Cardiac fibroblast (primary cell): Measurements from ENCODE around the gene PIK3R5.
"Not testable (repeated sequence)": the region's sequence is repeated elsewhere in the genome, so short reads cannot be mapped to it uniquely, and the experiment has no call there.

Experiments
- DNase-seq, 2 donors: peaks; one replicate each; pipeline versions ENCODE4 v3.0.0 to v3.0.0-alpha.2; 2010; ENCODE audit warnings: low read depth in 2 of 2
- H3K4me3 ChIP-seq, 2 donors: replicated peaks in 1 of 2; 1 replicate in 1 of 2; 2 replicates in 1 of 2; pipeline ENCODE4 v1.5.1; 2011; ENCODE audit warnings: low read depth in 2 of 2, low read length in 2 of 2, mild to moderate bottlenecking in 2 of 2, moderate library complexity in 1 of 2
- TF ChIP-seq, protein P1 (sequence below): IDR thresholded peaks from one replicate; pipeline ENCODE4 v1.5.1; 2011; ENCODE audit warnings: low read depth, mild to moderate bottlenecking, low read length, inconsistent platforms

PIK3R5 gene

DNA sequence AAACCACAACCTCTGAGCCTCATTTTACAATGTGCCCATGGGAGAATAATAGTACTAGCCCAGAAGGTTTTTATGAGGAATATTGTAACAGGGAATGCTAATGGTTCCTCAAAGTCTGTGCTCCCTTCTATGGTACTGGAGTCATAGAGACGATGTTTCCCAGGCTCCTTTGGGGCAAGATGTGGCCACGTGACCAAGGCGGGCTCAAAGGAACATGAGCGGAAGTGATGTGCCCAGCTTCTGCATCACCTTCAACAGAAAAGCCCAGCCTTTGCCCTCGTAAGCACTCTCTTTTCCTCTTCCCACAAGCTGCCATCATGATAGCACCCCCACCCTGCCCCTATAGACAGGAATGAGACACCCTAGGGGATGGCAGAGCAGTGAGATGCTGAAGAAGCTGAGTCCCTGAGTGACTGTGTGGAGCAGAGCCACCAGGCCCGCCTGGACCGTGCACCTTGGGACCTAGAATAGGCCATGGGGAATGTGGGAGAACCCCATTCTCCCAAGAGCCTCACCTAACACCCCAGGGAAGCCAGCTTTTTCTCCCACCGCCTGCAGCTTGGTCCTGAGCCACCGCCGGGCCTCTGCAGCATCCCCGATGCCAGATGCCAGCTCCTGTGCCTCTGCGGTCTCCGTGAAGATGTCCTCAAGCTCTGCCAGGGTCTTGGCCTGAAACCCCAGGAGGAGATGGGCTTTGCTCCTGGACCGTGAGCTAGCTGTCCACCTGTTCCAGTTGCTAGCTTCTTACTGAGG is 75.9 kb downstream of the PIK3R5 start:
- H3K4me3 ChIP-seq = no peak overlapping the region
- no peak for DNase-seq
- TF ChIP-seq, protein P1, sequence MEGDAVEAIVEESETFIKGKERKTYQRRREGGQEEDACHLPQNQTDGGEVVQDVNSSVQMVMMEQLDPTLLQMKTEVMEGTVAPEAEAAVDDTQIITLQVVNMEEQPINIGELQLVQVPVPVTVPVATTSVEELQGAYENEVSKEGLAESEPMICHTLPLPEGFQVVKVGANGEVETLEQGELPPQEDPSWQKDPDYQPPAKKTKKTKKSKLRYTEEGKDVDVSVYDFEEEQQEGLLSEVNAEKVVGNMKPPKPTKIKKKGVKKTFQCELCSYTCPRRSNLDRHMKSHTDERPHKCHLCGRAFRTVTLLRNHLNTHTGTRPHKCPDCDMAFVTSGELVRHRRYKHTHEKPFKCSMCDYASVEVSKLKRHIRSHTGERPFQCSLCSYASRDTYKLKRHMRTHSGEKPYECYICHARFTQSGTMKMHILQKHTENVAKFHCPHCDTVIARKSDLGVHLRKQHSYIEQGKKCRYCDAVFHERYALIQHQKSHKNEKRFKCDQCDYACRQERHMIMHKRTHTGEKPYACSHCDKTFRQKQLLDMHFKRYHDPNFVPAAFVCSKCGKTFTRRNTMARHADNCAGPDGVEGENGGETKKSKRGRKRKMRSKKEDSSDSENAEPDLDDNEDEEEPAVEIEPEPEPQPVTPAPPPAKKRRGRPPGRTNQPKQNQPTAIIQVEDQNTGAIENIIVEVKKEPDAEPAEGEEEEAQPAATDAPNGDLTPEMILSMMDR = no peak

DNA sequence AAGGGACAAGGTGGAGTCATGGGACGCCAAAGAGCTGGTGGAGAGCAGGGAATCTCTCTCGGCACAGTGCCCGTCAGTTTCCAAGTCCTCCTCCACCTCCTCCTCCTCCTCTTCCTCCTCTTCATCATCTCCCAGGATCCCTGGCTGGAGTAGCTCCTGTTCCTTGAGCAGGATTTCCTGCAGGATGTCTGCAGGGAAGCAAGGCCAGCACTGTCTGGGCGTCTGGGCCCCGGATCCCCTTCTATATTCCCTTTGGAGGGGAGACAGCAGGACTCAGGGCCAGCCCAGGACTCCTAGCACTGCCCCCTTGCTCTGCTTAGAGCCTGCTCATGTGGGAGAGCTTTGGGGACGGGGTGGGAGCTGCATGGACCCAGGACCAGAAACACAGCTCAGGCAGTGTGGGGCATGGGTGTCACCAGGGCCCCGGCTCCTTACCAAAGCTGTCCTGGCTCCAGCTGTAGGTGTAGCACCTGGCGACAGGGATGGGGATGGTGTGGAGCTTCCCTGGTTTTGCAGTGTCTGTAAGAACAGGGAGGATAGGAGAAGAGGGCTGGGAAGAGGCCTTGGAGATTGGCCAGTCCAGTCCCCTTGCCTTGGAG is 76.7 kb downstream of the PIK3R5 start:
- TF ChIP-seq, protein P1 = no peak
- no peak for DNase-seq
- no peak overlapping the region for H3K4me3 ChIP-seq

DNA sequence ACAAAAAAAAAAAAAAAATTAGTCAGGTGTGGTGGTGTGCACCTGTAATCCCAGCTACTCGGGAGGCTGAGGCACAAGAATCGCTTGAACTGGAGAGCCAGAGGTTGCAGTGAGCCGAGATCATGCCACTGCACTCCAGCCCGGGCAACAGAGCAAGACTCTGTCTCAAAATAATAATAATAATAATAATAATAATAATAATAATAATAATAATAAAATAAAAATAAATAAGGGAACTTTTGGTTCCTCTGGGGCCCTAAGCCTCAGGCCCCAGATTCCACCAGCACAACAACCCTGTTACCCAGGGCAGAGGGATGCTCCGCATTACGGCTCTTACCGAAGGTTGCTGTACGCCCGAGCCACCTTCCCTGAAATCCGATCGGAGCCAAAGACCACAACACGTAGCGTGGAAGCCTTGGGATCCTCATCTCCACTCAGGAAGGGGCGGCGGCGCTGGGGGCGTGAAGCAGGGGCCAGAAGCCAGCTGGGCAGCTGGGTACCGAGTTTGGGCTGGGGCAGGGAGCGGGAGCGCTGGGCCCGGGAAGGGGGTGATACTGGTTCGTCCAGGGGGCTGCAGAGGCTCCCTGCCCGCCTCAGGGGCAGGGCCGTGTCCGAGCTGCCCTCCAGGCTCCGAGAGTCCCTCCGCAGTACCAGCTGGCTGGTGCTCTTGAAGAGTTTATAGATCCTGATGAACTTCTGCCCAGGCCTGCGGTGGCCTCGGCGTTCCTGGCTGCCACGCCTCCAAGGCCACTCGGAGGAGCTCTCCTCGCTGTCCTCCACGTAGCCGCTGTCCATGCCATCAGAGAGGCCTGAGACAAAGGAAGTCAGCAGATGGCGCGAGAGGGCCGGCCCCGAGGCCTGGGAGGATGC is 77.4 kb downstream of the PIK3R5 start:
- TF ChIP-seq, protein P1 = peak; percentile 43
- no peak overlapping the region for H3K4me3 ChIP-seq
- DNase-seq = peak; percentile 24 to 54

DNA sequence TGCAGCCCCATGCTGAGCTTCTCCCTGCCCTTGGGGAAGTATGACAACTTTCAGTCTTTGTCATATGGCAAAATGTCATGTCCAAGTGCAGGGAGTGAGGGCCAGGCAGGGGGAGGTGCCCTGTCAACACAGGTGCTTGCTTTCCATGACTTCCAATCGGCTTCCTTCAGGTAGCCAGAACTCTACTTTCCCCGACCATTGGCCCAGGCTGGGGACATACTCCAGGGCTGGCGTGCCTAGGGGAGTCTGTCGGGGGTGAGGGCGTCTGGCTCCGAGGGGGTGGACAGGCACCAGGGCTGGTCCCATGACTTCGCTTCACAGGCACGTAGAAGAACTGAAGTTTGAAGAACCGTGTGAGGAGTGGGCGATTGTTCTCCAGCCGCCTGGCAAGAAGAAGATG is 78.2 kb downstream of the PIK3R5 start:
- H3K4me3 ChIP-seq = no peak overlapping the region
- TF ChIP-seq, protein P1 = no peak
- DNase-seq = no peak

DNA sequence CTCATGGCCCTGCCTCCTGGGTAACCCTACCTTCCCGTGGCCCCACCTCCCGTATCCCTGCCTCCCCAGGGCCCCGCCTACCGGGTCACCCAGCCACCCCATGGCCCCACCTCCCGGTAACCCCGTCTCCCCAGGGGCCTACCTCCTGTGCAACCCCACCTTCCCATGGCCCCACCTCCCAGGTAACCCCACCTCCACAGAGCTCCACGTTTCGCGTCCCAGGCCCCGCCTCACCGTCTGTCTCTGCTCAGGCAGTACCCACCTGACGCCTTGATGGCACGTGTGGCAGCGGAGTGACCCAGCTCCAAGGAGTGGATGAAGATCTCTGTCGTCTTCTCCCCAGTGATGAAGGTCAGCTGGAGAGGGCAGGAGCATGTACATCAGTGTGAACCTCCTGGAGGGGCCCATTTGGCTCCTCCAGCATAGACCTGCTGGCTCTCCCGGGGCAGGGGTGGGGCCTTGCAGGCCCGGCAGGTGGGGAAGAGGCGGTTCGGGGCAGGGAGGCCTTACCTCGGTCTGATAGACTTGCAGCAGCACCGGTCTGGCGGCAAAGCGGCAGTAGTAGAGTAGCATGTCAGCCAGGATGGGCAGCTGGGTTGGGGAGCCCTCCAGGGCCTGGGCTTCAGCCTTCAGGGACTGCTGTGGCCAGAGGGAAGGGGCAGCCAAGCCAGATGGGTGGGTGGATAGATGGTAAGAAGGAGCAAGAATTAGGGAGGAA is 79.4 kb downstream of the PIK3R5 start:
- no peak for DNase-seq
- TF ChIP-seq, protein P1 = no peak
- no peak overlapping the region for H3K4me3 ChIP-seq

DNA sequence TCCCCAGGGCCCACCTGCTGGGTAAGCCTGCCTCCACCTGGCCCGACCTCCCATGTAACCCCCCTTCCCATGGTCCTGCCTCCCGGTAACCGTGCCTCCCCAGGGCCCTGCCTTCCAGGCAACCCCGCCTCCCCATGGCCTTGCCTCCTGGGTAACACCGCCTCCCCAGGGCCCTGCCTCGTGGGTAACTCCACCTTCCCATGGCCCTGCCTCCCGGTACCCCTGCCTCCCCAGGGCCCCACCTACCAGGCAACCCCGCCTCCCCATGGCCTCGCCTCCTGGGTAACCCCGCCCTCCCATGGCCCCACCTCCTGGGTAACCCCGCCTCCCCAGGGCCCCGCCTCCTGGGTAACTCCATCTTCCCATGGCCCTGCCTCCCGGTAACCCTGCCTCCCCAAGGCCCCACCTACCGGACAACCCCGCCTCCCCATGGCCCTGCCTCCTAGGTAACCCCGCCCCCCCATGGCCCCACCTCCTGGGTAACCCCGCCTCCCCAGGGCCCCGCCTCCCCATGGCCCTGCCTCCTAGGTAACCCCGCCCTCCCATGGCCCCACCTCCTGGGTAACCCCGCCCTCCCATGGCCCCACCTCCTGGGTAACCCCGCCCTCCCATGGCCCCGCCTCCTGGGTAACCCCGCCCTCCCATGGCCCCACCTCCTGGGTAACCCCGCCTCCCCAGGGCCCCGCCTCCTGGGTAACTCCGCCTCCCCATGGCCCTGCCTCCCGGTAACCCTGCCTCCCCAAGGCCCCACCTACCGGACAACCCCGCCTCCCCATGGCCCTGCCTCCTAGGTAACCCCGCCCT is 80.1 kb downstream of the PIK3R5 start:
- H3K4me3 ChIP-seq = not testable (repeated sequence)
- DNase-seq = peak in 1 of 2 donors; percentile 4
